AG04450 (cell line): Measurements from ENCODE around the gene PSMC4. TPM values are rescaled to one million over a fixed set of nuclear protein-coding genes. Genes with fewer than 3 reads are reported as not detected.

ENCODE experiments used
- CTCF ChIA-PET: fragments of 300-600, 350-600 bp; formaldehyde crosslinking; extraction: SDS; loops from one replicate; lab custom pipeline; 2022; ENCODE audit warnings: antibody characterized with exemption, inconsistent platforms; lab: Charles Lee
- POLR2A ChIA-PET: fragments of 350-600 bp; formaldehyde crosslinking; extraction: SDS; loops from one replicate; lab custom pipeline; 2021; ENCODE audit warnings: antibody characterized with exemption, inconsistent platforms; lab: Yijun Ruan, JAX
- DNase-seq: peaks from one replicate; pipeline ENCODE4 v3.0.0-alpha.2; 2011; ENCODE audit warnings: low read depth, low spot score
- H3K27ac ChIP-seq: one replicate; pipeline ENCODE4 v1.5.1; 2012; ENCODE audit warnings: low read depth, low read length, control low read depth
- H3K27me3 ChIP-seq: one replicate; pipeline ENCODE4 v1.6.0; 2012; ENCODE audit warnings: low read length; ENCODE audit not compliant: control insufficient read depth, insufficient read depth
- H3K4me3 ChIP-seq: 2 replicates; pipeline ENCODE4 v1.5.1; 2011; ENCODE audit warnings: mild to moderate bottlenecking, low read depth, low read length, control low read depth
- H3K9me3 ChIP-seq: 2 replicates; pipeline ENCODE4 v1.5.1; 2012; ENCODE audit warnings: low read length; ENCODE audit not compliant: control insufficient read depth, insufficient read depth
- polyA plus RNA-seq: library from polyadenylated mRNA; depleted of rRNA; stranded (reverse); fragments of >200 nt; gene quantifications from 2 replicates; pipeline ENCODE4 v1.2.3, GENCODE V29; 2011
- TF ChIP-seq, protein P1 (sequence below): IDR thresholded peaks from 2 replicates; pipeline ENCODE4 v1.5.1; 2011; ENCODE audit warnings: low read depth, low read length, control low read depth, inconsistent platforms

PSMC4 gene
- polyA plus RNA-seq, 1 experiment: 68.6 TPM

DNA sequence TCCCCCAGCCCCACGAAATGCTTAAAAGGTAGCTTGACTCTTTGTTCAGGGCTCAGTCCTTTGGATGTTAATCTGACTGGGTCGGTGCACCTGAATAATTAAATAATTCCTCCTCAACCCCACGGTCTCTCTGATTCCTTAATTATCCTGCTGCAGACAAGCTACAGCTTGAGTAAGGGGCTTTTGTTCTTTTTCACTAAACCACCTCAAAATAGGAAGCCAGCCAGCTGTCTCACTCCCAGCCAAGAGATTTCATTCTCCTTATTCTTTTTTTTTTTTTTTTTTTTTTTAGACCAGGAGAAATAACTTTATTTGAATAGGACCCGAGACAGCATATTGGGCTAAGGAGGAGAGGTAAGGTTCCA lies 28.6 kb upstream of the PSMC4 start:
- Histone ChIP-seq H3K9me3 (no peaks in the 10 kb centered on the region), H3K27ac (no peak overlapping the region), H3K4me3 (no peak overlapping the region), H3K27me3 (no peaks in the 10 kb centered on the region)
- ChIA-PET POLR2A (no interaction called here), CTCF (interaction anchor here (0.6 to 0.9 kb wide), 3 partner anchors 28 to 1894 kb away, joined by 3 to 9 read pairs (median 3); partner anchors contain the start of gene PSMC4)
- DNase-seq: no peak
- TF ChIP-seq, protein P1, sequence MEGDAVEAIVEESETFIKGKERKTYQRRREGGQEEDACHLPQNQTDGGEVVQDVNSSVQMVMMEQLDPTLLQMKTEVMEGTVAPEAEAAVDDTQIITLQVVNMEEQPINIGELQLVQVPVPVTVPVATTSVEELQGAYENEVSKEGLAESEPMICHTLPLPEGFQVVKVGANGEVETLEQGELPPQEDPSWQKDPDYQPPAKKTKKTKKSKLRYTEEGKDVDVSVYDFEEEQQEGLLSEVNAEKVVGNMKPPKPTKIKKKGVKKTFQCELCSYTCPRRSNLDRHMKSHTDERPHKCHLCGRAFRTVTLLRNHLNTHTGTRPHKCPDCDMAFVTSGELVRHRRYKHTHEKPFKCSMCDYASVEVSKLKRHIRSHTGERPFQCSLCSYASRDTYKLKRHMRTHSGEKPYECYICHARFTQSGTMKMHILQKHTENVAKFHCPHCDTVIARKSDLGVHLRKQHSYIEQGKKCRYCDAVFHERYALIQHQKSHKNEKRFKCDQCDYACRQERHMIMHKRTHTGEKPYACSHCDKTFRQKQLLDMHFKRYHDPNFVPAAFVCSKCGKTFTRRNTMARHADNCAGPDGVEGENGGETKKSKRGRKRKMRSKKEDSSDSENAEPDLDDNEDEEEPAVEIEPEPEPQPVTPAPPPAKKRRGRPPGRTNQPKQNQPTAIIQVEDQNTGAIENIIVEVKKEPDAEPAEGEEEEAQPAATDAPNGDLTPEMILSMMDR: no peak

GRCh38 chr19:39943586-39943985 lies 27.4 kb upstream of the PSMC4 start:
- ChIA-PET POLR2A (no interaction called here), CTCF (no interaction called here)
- no peak for DNase-seq
- Histone ChIP-seq H3K27me3 (no peaks in the 10 kb centered on the region), H3K4me3 (no peak overlapping the region), H3K9me3 (no peaks in the 10 kb centered on the region), H3K27ac (no peak overlapping the region)
- TF ChIP-seq, protein P1: no peak

DNA sequence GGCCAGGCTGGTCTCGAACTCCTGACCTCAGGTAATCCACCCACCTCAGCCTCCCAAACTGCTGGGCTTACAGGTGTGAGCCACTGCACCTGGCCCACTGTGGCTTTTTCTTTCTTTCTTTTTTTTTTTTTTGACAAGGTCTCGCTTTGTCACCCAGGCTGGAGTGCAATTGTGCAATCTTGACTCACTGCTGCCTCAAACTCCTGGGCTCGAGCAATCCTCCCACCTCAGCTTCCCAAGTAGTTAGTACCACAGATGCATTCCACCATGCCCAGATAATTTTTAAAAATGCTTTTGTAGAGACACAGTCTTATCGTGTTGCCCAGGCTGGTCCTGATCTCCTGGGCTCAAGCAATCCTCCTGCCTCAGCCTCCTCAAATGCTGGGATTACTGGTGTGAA lies 24.4 kb upstream of the PSMC4 start:
- ChIA-PET CTCF (interaction anchor here (1.2 kb wide), 1 partner anchor 180 kb away, joined by 5 read pairs; no protein-coding TSS in a partner anchor), POLR2A (no interaction called here)
- H3K27ac ChIP-seq: no peak overlapping the region
- TF ChIP-seq, protein P1: no peak
- no peak for DNase-seq
- H3K9me3 ChIP-seq: no peaks in the 10 kb centered on the region
- H3K4me3 ChIP-seq: no peak overlapping the region
- H3K27me3 ChIP-seq: no peaks in the 10 kb centered on the region

- CTCF ChIA-PET: no interaction called here
- no peak overlapping the region for H3K27ac ChIP-seq
- no peak overlapping the region for H3K4me3 ChIP-seq
- no peak for DNase-seq
- no peaks in the 10 kb centered on the region for H3K27me3 ChIP-seq
- TF ChIP-seq, protein P1: no peak
- no peaks in the 10 kb centered on the region for H3K9me3 ChIP-seq
- POLR2A ChIA-PET: no interaction called here
These were observed 21.8 kb upstream of the PSMC4 start for GRCh38 chr19:39949026-39949747.

DNA sequence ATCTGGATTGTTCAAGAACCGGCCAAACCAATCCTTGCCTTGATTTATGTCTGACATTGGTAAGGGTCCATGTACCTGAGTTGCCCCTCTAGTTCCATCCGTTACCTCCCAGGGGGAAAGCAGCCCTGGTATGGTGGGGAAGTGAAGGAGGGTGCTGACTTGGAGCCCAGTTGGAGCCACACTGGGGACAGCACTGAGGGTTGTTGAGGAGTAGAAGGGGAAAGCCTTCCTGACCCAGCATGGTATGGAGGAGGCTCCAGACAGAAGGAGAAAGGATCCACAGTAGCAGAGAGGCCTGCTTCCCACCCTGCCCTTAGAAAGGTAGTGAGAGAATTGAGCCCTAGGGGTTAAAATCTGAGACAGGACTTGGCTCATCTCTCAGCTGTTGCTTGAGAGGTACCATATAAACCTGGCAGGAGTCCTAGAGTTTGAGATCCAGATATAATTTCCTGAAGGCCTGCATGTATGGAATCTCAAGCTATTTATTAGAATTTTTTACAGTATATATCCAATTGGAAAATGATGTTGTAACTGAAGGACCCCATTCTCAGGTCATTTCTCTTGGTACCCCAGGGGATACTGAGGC lies 19.8 kb upstream of the PSMC4 start:
- no peak overlapping the region for H3K27ac ChIP-seq
- POLR2A ChIA-PET: interaction anchor here (0.7 kb wide), 1 partner anchor 19 kb away, joined by 3 read pairs; the partner anchor contains the start of gene PSMC4
- no peaks in the 10 kb centered on the region for H3K9me3 ChIP-seq
- no peaks in the 10 kb centered on the region for H3K27me3 ChIP-seq
- no peak overlapping the region for H3K4me3 ChIP-seq
- TF ChIP-seq, protein P1: no peak
- CTCF ChIA-PET: no interaction called here
- DNase-seq: no peak
